Measurements from ENCODE around the gene CLIC1.

The CLIC1 gene

DNA sequence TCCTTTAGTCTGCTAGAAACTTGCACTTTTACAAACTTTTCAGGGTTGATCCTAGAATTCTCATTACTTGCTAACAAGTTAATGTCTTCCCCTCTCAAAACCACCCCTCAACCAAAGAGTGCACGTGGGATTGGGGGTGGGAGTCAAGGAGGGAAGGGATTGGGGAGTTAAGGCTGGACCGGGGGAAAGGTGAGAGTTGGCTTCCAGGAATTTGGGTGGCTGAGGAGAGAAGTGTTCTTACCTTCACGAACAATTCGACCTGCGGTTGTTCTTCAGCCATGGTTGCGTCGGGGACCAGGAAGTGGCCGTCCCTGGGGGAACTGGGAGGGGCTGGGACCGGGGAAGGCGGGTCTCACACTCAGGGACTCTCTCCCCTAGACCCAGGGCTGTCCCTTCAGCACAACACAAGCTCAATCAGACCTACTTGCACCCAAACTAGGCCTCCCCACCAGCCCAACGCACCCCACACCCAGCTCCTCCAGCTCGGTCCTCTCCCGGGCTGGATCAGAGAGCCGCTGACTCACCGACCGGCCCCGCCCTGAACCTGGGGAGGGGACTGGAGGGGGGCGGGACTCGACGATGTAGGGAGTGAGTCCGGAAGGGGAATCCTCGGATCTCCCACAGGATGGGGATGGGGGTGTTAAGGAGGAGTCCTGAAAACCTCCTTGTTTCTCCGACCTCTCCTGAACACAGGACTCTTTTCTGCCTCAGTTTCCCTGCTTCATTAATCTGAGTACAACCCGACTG lies at the start of gene CLIC1:
TSS of gene CLIC1 (minus strand) at position 510 of the 747 bp plus-strand sequence. CDS start at position 280, 230 bp downstream.
- DNase-seq = peak; percentile 90

DNA sequence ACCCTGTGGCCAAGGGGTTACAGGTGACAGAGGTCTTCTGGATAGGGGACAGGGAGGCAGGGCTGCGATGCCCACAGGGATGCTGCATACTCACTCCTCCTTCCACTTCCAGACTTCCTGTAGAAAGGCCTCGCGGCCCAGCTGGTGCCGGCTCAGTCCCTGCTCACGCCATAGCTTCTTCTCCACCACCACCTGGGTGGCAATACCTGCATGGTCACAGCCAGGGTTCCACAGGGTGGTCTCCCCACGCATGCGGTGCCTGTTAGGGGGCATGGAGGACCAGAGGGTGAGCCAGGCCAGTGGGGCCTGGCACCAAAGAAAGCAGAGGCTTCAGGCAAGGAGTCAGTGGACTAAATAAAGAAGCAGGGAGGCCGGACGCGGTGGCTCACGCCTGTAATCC lies 49.1 kb upstream of the CLIC1 start:
- DNase-seq = no peak

DNA sequence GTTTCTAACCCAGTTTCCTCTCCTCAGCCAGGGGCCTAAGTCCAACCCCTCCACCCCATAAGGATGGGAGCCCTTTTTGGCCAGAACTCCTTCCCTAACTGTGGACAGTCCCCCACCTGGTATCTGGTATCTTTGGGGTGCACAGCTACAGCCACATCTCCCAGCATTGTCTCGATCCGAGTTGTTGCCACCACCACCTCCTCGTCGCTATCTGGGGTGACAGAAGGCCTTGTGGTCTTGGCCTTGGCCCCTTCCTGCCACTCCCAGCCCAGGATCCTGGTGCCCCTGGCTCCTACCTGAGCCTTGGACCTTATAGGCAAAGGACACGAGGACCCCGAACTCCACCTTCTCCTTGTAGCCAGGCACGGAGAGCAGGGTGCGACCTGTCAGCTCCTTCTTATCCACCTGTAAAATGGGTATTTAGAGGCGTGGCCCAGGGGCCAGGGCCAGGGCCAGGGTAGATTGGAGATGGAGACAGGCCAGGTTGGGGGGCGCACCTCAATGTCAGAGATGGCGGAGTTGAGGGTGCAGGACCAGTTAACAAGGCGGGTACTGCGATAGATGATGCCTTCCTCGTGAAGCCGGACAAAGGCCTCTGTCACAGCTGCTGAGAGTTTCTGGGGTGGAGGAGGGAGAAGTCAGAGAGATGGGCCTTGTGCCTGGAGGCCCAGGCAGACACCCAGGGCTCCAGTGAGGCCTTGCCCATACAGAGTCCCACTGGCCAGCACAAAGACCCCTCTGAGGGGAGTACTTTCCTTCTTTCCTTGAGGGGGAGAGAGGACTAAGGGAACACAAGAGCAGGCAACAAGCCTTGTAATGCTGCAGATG lies 48.0 kb upstream of the CLIC1 start:
- DNase-seq = no peak

DNA sequence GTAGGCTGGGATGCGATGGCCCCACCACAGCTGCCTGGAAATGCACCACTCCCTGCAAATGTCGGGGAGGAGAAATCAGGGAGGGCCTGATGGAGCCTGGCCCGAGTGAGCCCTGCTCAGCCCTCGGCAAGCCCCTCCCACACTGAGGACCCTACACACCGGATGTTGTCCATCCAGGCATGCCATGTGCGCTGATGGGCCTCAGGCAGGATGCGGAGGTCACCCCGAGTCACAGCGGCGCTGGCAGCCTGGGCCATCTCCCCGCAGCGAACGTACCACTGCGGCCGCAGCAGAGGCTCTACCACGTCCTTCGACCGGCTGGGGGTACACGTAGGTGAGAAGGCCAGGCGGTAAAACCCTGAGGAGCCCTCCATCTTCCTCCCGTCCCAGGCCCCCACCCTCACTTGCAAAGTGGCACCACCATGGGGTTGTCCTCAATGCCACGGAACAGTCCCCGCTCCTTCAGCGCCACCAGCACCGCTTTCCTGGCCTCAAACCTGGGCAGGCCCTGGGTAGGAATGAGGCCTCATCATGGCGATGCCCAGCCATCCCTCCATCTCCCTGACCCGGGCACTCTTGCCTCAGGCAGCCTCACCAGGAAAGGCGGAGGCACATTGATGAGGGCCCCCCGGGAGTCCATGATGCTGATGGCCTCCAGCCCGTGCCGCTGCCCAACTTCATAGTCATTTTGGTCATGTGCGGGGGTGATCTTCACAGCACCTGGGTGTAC lies 46.0 kb upstream of the CLIC1 start:
- no peak for DNase-seq

DNA sequence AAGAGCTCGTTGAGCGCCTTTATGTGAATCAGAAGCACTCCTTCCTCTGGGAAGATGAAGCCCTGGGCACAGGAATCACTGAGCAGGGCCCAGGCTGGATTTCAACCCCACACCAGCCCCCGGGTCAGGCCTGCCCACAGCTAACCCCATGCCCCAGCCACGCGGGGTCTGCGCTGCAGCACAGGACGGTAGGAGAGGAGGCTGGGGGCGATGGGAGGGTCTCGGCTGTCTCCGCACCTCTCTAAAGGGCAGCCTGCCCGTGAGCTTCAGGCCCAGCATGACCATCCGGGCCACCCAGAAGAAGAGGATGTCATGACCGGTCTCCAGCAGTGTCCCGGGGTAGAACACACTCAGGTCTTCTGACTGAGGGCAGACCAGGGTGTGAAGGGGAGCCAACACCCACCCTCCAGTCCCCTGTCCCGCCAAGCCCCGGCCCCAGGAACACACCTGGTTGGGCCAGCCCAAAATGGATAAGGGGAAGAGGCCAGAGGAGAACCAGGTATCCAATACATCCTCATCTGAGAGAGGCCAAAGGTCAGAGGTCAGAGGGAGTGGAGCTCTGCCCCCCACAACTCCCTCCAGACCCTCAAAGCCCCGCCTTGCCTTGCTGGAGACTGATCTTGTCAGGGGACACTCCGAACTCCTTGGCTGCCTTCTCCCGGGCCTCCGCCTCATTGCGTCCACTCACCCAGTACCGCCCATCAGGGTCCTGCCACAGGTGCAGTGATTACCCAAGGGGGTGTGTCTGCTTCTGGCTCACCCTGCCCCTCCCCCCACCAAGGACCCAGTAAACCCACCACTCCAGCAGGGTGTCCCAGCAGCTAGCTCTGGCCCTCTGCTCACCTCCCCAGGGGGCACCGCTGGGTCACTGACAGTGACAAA lies 45.2 kb upstream of the CLIC1 start:
- no peak for DNase-seq

DNA sequence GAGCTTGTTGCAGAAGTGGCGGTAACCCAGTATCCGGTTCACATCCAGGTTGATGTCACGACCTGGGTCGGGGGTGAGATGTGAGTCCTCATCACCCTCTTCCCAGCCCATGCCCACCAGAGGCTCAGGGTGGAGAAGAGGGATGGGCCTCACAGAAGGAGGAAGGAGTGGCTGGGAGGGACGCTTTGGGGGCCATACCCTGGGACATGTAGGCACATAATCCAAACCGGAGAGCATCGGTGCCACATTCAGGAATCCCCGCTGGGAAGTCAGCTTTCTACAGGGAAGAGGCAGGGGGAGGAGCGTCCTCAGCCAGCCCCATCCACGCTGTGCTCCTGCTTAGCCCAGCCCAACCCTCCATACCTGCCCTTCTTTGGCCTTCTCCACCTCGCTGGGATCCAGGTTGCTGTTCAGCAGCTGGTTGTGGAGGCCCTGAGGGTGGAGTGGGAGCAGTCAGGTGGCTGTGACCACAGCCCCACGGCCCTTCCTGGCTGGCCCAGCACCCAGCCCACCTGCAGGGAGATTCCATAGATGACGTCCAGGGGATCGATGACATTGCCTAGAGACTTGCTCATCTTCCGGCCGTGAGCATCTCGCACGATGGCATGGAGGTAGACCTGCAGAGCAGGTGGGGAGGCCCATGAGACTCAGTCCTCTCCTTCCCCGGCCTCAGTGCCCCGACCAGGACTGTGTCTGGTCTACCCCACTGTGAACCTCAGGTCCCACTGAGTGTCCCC lies 44.3 kb upstream of the CLIC1 start:
- DNase-seq = no peak

DNA sequence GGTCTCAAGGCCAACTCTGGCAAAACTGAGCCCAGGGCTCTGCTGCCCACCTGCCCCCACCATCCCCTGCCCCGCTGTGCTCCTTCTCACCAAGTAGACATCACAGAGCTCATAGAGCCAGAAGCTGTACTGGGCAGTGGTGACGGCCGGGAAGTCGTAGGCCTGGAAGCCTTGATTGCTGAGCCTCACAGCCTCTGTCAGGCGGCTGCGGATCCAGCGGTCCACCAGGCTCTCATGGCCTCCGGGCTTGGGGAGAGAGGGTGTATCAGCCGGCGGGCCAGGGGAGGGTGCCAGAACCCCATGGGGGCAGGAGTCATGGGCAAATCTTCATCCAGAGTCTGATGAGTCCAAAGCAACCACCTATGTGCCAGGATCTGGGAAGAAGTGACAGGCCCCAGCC lies 43.6 kb upstream of the CLIC1 start:
- no peak for DNase-seq

DNA sequence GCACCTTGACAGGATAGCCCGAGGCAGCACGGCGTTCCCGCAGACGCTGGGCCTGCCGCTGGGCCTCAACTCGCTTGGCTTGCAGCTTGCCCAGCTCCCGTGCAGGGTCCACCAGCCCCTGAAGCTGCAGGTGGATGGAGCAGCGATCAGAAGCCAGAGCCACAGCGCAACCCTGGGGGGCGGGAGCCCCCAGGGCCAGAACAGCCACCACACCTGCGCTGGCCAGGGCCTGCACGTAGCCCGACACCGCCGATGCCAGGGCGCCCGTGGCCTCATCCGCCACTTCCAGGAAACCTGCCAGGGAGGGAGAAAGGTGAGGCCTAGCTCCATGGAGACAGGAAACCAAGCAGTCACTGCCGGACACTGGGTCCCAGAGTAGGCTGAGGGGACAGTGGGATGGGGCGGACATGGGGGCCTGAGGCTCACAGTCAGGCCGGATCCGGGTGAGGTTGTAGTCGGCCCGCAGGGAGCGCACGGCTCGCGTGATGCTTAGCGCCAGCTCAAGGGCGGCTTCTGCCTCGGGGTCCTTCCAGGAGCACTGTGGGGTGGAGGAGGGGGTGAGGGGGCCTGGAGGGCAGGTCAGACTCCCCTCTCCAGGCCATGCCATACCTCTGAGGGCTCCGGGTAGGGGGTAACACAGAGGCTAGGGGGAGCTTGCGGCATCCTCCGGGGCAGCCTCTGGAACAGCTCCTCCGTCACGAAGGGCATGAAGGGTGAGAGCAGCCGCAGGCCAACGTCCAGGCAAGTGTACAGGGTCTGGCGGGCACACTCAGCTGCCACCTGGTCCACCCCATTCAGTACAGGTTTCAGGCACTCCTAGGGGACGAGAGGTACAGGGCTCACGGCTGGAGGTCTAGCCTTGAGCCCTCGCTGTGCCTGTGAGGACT lies 42.9 kb upstream of the CLIC1 start:
- DNase-seq = no peak

DNA sequence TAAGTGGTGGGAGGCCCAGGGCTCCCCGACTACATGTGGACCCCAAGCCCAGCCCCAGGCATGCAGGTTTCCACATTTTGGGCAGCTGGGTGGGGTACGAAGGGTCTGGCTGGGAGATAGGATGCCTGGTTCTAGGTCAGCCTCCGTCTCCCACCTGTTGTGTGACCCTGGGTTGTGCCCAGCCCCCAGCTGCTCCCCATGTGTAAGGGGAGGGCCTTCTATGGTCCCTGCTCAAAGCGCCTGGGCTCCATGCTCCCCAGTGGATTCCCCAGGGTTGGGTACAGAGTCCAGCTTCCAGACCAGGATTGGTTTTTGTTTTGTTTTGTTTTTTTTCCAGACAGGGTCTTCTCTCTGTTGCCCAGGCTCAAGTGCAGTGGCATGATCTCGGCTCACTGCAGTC lies 41.9 kb upstream of the CLIC1 start:
- DNase-seq = no peak

DNA sequence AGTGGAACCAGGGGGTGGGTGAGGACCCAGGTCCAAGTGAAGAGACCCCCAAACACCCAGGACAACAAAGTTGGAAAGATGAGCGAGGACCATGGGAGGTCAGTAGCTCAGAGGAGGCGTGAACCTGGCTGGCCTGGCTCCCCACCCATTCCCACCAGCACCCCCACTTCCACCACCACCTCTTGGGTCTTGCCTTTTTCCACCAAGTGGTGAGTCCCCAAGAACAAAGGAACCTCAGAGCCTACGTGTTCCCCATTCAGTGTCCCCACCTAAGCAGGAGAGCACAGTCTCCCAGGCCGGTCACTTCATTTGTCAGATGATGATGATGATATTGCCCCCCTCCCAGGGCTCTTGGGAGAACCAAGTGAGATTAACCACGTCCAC lies 41.3 kb upstream of the CLIC1 start:
- no peak for DNase-seq

DNA sequence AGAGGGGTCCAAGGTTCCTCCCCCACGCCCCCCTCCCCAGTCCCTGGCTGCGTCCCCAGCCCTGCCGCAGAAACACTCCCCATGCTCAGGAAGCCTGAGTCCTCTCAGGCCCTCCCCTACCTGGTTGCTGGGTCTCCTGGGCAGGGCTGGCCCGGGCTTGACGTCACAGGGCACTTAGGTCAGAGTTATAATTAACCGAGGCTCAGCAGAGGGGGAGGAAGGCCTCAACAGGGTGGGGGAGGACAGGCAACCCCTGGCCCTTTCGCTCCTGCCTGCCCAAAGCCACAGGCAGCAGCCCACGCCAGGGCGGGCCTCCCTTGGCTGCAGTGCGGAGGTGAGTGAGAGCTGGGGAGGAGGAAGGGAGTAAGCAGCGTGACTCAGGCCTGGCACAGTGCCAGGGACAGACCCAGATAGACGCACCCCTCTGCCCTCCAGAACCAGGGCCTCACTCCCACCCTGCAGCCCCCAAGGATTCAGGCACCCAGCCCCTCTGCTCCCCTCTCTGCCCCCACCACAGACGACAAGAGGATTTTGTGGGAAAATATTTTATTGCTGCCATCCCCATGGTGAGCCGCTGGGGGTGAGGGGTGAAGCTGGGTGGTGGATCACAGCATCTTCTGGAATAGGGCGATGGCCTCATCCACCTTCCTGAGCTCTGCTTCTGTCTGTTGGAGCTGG lies 40.8 kb upstream of the CLIC1 start, which contains the start of gene VWA7:
TSS of gene VWA7 (minus strand) at position 340 of the 678 bp plus-strand sequence. CDS start 549 bp downstream, outside the sequence.
- DNase-seq = peak; percentile 76

DNA sequence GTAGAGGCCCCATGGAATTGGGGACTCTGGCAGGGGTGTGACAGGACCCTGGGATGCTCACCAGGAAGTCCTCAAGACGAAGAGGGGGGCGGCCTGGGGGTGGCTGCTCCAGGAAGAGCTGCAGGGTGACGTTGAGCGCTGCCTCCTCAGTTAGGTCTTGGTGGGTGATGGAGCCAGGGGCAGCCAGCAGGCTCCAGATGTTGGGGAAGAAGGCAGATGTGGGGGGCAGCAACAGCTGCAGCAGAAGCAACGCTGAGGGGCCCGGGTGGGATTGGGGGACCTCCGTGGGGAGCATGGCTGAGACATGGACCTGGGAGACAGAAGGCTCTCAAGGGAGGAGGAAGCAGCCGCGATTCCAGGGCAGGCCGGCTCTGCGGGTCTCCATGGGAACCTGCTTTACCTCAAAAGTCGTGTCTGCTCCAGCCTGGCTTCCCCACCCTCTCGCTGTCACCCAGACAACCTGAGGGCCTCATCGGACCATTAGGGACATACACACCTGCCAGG lies 40.2 kb upstream of the CLIC1 start:
- DNase-seq = no peak

DNA sequence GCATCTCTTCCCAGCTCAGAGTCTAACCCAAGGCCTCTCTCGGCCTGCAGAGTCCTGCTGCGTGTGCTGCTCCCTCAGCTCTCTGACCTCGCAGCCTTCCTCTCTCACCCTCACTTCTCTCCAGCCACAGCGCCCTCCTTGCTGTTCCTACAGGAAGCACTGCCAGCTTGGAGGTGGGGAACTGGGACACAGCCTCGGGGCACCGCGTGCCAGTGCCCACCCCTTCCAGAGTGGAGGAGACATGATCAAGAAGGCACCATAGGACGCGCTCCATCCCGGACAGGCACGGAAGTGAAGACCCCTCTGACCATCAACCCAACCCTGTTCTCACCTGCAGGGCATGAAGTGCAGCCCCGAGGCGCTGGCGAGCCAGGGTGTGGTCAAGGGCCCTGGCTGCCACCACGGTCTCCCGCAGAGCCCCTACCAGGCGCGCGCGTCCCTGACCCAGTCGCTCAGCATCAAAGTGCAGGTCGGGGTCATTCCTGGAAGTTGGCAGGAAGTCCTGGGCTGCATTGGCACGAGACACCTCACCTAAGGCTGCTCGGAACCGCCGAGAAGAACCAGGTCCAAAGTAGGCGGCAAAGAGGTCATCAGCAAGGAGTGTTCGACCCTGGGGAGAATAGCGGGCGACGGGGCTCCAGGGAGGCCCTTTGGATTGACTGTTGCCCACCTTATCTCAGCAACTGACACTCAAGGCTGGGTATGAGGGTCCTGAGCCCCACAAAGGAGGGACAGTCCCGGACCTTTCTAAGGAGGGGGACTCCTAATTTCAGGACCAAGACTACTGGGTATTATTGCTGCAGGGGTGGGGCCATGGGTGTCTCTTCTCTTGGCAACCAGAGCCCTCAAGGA lies 39.5 kb upstream of the CLIC1 start:
- no peak for DNase-seq

DNA sequence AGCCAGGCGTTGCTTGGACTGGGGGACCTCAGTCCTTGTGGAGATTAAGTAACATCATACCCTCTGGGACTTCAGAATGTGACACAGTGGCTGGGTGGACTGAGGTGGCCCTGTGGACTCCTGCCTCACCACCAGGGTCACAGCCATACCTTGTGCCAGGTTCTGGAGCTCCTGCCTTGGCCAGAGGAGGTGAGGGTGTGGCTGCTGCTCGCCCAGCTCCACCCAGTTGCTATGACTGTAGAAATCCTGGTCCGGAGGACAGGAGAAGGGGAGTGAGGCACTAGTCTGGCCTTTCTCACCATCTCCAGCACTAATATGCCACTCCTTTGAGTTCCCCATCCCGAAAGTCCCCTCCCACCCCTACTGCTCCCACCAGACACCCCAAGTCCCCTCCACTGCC lies 38.9 kb upstream of the CLIC1 start:
- DNase-seq = no peak

DNA sequence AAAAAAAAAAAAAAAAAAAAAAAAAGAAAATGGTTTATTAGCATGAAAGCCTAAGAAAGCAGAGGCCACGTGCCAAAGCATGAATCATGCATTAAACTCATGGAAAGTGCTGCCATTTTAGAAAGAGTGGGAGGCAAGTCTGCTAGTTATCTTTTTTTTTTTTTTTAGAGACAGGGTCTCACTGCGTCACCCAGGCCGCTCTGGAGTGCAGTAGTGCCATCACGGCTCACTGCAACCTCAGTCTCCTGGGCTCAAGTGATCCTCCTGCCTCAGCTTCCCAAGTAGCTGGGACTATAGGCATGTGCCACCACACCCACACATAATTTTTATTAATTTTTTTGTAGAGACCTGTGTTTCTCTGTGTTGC lies 35.6 kb upstream of the CLIC1 start:
- DNase-seq = peak; percentile 56

DNA sequence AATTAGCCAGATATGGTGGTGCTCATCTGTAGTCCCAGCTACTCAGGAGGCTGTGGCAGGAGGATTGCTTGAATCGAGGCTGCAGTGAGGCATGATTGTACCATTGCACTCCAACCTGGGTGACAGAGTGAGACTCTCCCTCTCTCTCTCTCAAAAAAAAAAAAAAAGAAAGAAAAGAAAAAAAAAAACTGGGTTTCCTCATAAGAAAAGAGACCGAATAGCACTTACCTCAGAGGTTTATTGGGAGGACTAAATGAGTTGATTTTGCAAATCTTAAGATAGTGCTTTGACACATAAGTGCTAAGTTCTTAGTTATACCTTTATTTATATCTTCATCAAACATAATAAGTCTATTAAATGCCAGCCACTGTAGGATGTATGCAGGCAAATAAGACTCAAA lies 34.5 kb upstream of the CLIC1 start:
- no peak for DNase-seq

DNA sequence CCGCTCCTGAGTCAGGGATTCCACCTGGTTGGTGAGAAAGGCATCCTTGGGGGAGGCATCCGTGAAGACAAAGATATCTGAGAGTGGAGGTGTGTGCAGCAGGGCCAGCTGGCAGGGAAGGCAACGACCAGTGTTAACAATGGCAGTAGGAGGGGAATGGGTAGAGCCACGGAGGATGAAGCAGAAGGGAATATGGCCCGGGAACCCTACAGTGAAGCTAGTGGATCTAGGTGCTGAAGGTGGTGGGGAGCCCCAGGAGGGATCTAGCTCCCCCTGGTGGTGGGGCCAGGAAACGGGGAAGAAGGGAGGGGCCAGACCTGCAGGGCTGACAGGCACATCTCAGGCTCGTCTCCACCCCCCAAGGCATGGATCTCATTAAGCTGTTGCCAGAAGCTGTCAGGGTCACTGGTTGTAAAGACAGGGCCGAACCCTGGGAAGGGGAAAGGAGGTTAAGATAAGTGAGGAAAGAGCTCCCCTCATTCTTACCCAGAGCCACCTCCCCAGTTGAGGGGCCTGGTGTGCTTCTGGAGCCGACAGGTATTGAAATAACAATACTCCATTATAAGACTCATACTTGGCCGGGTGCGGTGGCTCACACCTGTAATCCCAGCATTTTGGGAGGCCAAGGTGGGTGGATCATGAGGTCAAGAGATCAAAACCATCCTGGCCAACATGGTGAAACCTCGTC lies 33.5 kb upstream of the CLIC1 start:
- DNase-seq = peak; percentile 46

All from fibroblast of skin of right biceps (primary cell).